Erythroblast (primary cell): Measurements from ENCODE around the gene VIPR1.

Experiments
- GATA1 ChIP-seq: IDR thresholded peaks from 2 replicates; pipeline ENCODE4 v1.6.1; 2011; ENCODE audit warnings: low read depth, mild to moderate bottlenecking, control low read depth, low read length, moderate library complexity
- POLR2A ChIP-seq: IDR thresholded peaks from 2 replicates; pipeline ENCODE4 v1.6.1; 2011; ENCODE audit warnings: mild to moderate bottlenecking, low read length

GRCh38 chr3:42500091-42500490 is 2.4 kb upstream of the VIPR1 start:
- TF ChIP-seq POLR2A (no peak), GATA1 (no peak)
